Muscle layer of colon (tissue), 2 donors: ENCODE measurements around the gene AGPAT1.

Experiments used
- H3K27ac ChIP-seq: one replicate; pipeline ENCODE4 v1.7.0; 2013; ENCODE audit warnings: low read depth, mild to moderate bottlenecking, low read length, moderate library complexity
- H3K27me3 ChIP-seq, 2 donors: one replicate each; pipeline ENCODE4 v1.7.0; 2013; ENCODE audit warnings: low read length in 2 of 2, mild to moderate bottlenecking in 2 of 2; ENCODE audit not compliant: insufficient read depth in 2 of 2, control insufficient read depth in 1 of 2
- H3K36me3 ChIP-seq: one replicate; pipeline ENCODE4 v1.7.0; 2013; ENCODE audit warnings: mild to moderate bottlenecking, low read length; ENCODE audit not compliant: insufficient read depth
- H3K4me1 ChIP-seq: one replicate; pipeline ENCODE4 v1.7.0; 2013; ENCODE audit warnings: mild to moderate bottlenecking, low read length; ENCODE audit not compliant: insufficient read depth
- H3K4me3 ChIP-seq, 2 donors: one replicate each; pipeline ENCODE4 v1.7.0; 2013; ENCODE audit warnings: low read length in 2 of 2, low read depth in 1 of 2, mild to moderate bottlenecking in 1 of 2, moderate library complexity in 1 of 2
- H3K9ac ChIP-seq: one replicate; pipeline ENCODE4 v1.7.0; 2013; ENCODE audit warnings: low read length
- H3K9me3 ChIP-seq: one replicate; pipeline ENCODE4 v1.7.0; 2013; ENCODE audit warnings: mild to moderate bottlenecking, low read length
- donor health status: abdominal sarcoma.
- donor health status: Adenocarcinoma of cecum.

Gene AGPAT1

GRCh38 chr6:32174416-32174815 lies 1.5 kb downstream of the AGPAT1 start:
- H3K36me3 ChIP-seq: peaks cover 23% of the 10 kb centered on the region
- H3K9ac ChIP-seq: no peak overlapping the region
- H3K27ac ChIP-seq: no peak overlapping the region
- H3K27me3 ChIP-seq: no peaks in the 10 kb centered on the region
- peaks cover 33% of the 10 kb centered on the region for H3K4me1 ChIP-seq
- no peaks in the 10 kb centered on the region for H3K9me3 ChIP-seq
- H3K4me3 ChIP-seq: peak overlapping the region in 1 of 2 donors; percentile 68

GRCh38 chr6:32173051-32173727 lies 2.7 kb downstream of the AGPAT1 start:
- H3K4me1 ChIP-seq: peaks cover 25% of the 10 kb centered on the region
- H3K36me3 ChIP-seq: peaks cover 30% of the 10 kb centered on the region
- no peak overlapping the region for H3K9ac ChIP-seq
- H3K9me3 ChIP-seq: no peaks in the 10 kb centered on the region
- H3K4me3 ChIP-seq: no peak overlapping the region
- H3K27ac ChIP-seq: peak overlapping the region; percentile 17
- H3K27me3 ChIP-seq: no peaks in the 10 kb centered on the region

GRCh38 chr6:32171234-32171633 lies 4.7 kb downstream of the AGPAT1 start:
- H3K9ac ChIP-seq: no peak overlapping the region
- H3K36me3 ChIP-seq: peaks cover 50% of the 10 kb centered on the region
- H3K27me3 ChIP-seq: no peaks in the 10 kb centered on the region
- peaks cover 17% of the 10 kb centered on the region for H3K4me1 ChIP-seq
- H3K27ac ChIP-seq: no peak overlapping the region
- no peaks in the 10 kb centered on the region for H3K9me3 ChIP-seq
- no peak overlapping the region for H3K4me3 ChIP-seq

- Histone ChIP-seq H3K4me1 (peaks cover 14% of the 10 kb centered on the region), H3K4me3 (no peak overlapping the region), H3K27me3 (no peaks in the 10 kb centered on the region), H3K9ac (no peak overlapping the region), H3K27ac (no peak overlapping the region), H3K36me3 (peaks cover 57% of the 10 kb centered on the region), H3K9me3 (no peaks in the 10 kb centered on the region)
Observed at GRCh38 chr6:32170294-32170693, 5.6 kb downstream of the AGPAT1 start.

GRCh38 chr6:32168807-32169591 lies 6.9 kb downstream of the AGPAT1 start:
- Histone ChIP-seq H3K4me1 (peaks cover 2% of the 10 kb centered on the region), H3K9me3 (no peaks in the 10 kb centered on the region), H3K4me3 (no peak overlapping the region), H3K36me3 (peaks cover 64% of the 10 kb centered on the region), H3K27me3 (no peaks in the 10 kb centered on the region), H3K27ac (no peak overlapping the region), H3K9ac (no peak overlapping the region)

- Histone ChIP-seq H3K27ac (no peak overlapping the region), H3K36me3 (peaks cover 71% of the 10 kb centered on the region), H3K4me1 (no peaks in the 10 kb centered on the region)
Observed at GRCh38 chr6:32168350-32168749, 7.5 kb downstream of the AGPAT1 start.

GRCh38 chr6:32167761-32168262 lies 8.1 kb downstream of the AGPAT1 start:
- H3K9me3 ChIP-seq: no peaks in the 10 kb centered on the region
- no peaks in the 10 kb centered on the region for H3K27me3 ChIP-seq
- H3K36me3 ChIP-seq: peaks cover 76% of the 10 kb centered on the region
- H3K9ac ChIP-seq: no peak overlapping the region
- no peaks in the 10 kb centered on the region for H3K4me1 ChIP-seq
- H3K27ac ChIP-seq: no peak overlapping the region
- H3K4me3 ChIP-seq: no peak overlapping the region

More at GRCh38 chr6:32168350-32168749, 7.5 kb downstream of the AGPAT1 start:
- Histone ChIP-seq H3K4me3 (no peak overlapping the region), H3K9ac (no peak overlapping the region), H3K27me3 (no peaks in the 10 kb centered on the region), H3K9me3 (no peaks in the 10 kb centered on the region)

- Histone ChIP-seq H3K27me3 (no peaks in the 10 kb centered on the region), H3K4me3 (no peak overlapping the region), H3K9ac (no peak overlapping the region), H3K9me3 (no peaks in the 10 kb centered on the region), H3K36me3 (peaks cover 81% of the 10 kb centered on the region), H3K4me1 (no peaks in the 10 kb centered on the region), H3K27ac (no peak overlapping the region)
Observed at GRCh38 chr6:32167154-32167760, 8.6 kb downstream of the AGPAT1 start.

- H3K27ac ChIP-seq: no peak overlapping the region
- H3K9ac ChIP-seq: no peak overlapping the region
- H3K4me1 ChIP-seq: no peaks in the 10 kb centered on the region
- H3K9me3 ChIP-seq: no peaks in the 10 kb centered on the region
- H3K36me3 ChIP-seq: peaks cover 81% of the 10 kb centered on the region
- no peak overlapping the region for H3K4me3 ChIP-seq
- no peaks in the 10 kb centered on the region for H3K27me3 ChIP-seq
Observed at GRCh38 chr6:32166411-32167061, 9.3 kb downstream of the AGPAT1 start.

- no peaks in the 10 kb centered on the region for H3K9me3 ChIP-seq
- no peak within 1 kb of the TSS for H3K4me3 ChIP-seq
- H3K36me3 ChIP-seq: peaks cover 61% of the 10 kb centered on the region
- no peak within 1 kb of the TSS for H3K9ac ChIP-seq
- no peak within 1 kb of the TSS for H3K27ac ChIP-seq
- H3K4me1 ChIP-seq: no peaks in the 10 kb centered on the region
- no peaks in the 10 kb centered on the region for H3K27me3 ChIP-seq
Observed at GRCh38 chr6:32164295-32164694, 11.6 kb downstream of the AGPAT1 start, which contains the start of gene EGFL8. Gene EGFL8 (plus strand): TSS chr6:32164595. CDS start chr6:32166166, 1,571 bp downstream.
